Measurements from ENCODE around the gene RGS16. TPM values are rescaled to one million over a fixed set of nuclear protein-coding genes. Genes with fewer than 3 reads are reported as not detected.
A peak's percentile ranks its signal among the peaks of the same experiment; 100 is the strongest.

The RGS16 gene
- total and polyA plus RNA-seq, 2 donors (not counting 1 experiment from before 2014, with no cell fraction given): 3.3 to 11.4 TPM

- H3K27me3 ChIP-seq (replicated peaks in 1 of 4; ENCODE audit: control extremely low read depth in 1 of 4, control insufficient read depth in 3 of 4, insufficient read depth in 4 of 4, low read length in 3 of 4): peaks cover 0 to 7% (median 0%) of the 10 kb centered on the region in 4 experiments
- ChIA-PET POLR2A (interaction anchor here (0.6 to 2.1 kb wide), 4 partner anchors 12 to 179 kb away, joined by 3 to 10 read pairs (median 4); no protein-coding TSS in a partner anchor), CTCF (interaction anchor here (1.1 to 24.5 kb wide), 8 partner anchors 8 to 183 kb away, joined by 3 to 989 read pairs (median 6); partner anchors contain the start of genes NPL and RNASEL)
- H4K20me1 ChIP-seq (ENCODE audit: control insufficient read depth, insufficient read depth, low read length, poor library complexity, severe bottlenecking): no peaks in the 10 kb centered on the region
- intact Hi-C loops (cut with micrococcal nuclease): loop anchor here (2.0 to 5.0 kb wide), 3 partner anchors 211 to 1034 kb away; partner anchors contain the start of genes GLUL and LAMC1
- peaks cover 3% of the 10 kb centered on the region for H3K4me1 Mint-ChIP-seq
- H2AFZ ChIP-seq (ENCODE audit: insufficient read depth, low read depth, low read length, poor library complexity, severe bottlenecking): peak overlapping the region; percentile 80
- H3K4me3 ChIP-seq (ENCODE audit: control extremely low read depth in 1 of 5, extremely low read depth in 1 of 5, insufficient read depth in 1 of 5, low read depth in 2 of 5, low read length in 4 of 5): peak overlapping the region in 2 of 5 experiments; percentile 54 to 67
- no peak for ATAC-seq (ENCODE audit: low read depth)
- peak overlapping the region; percentile 83 for H3K27ac Mint-ChIP-seq
- no peak overlapping the region for H3K9ac ChIP-seq (ENCODE audit: low read length)
- H3K4me3 Mint-ChIP-seq: no peak overlapping the region
- H3K27ac ChIP-seq (ENCODE audit: low read length in 2 of 2): no peak overlapping the region
- H3K79me2 ChIP-seq (ENCODE audit: control insufficient read depth, insufficient read depth, low read length): no peaks in the 10 kb centered on the region
- H3K36me3 ChIP-seq (replicated peaks in 1 of 2; ENCODE audit: control extremely low read depth in 1 of 2, control insufficient read depth in 1 of 2, extremely low read depth in 1 of 2, insufficient read depth in 2 of 2, low read length in 1 of 2): no peaks in the 10 kb centered on the region
- no peak for DNase-seq
- H3K9me3 Mint-ChIP-seq (ENCODE audit: insufficient read depth): no peaks in the 10 kb centered on the region
- peak overlapping the region; percentile 94 for H3K4me2 ChIP-seq (replicated peaks; ENCODE audit: low read depth, low read length, poor library complexity, severe bottlenecking)
- 77% methylated on average over 8 of the region's 10 CpGs for WGBS (ENCODE audit: insufficient coverage)
- no peak for TF ChIP-seq EZH2 (IDR thresholded peaks at IDR 0.05; ENCODE audit: borderline replicate concordance, insufficient read depth, low read depth, low read length, poor library complexity, severe bottlenecking)
- TF ChIP-seq CTCF (IDR thresholded peaks at IDR 0.05): no peak
- peaks cover 26 to 29% of the 10 kb centered on the region in 2 donors for H3K4me1 ChIP-seq (ENCODE audit: control insufficient read depth in 2 of 2, insufficient read depth in 2 of 2, low read length in 2 of 2)
- no peaks in the 10 kb centered on the region for H3K9me3 ChIP-seq (ENCODE audit: control extremely low read depth in 1 of 3, control insufficient read depth in 2 of 3, insufficient read depth in 1 of 3, low read length in 2 of 3)
- no peaks in the 10 kb centered on the region for H3K27me3 Mint-ChIP-seq
Observed at GRCh38 chr1:182602935-182603645, 1.1 kb downstream of the RGS16 start.

- H3K27ac Mint-ChIP-seq: no peak overlapping the region
- no peaks in the 10 kb centered on the region for H3K36me3 ChIP-seq (replicated peaks in 1 of 2; ENCODE audit: control extremely low read depth in 1 of 2, control insufficient read depth in 1 of 2, extremely low read depth in 1 of 2, insufficient read depth in 2 of 2, low read length in 1 of 2)
- POLR2A ChIA-PET: interaction anchor here (1.7 kb wide), 2 partner anchors 181 to 183 kb away, joined by 4 to 6 read pairs; no protein-coding TSS in a partner anchor
Observed at GRCh38 chr1:182601913-182602312, 2.3 kb downstream of the RGS16 start.

More at GRCh38 chr1:182601913-182602312, 2.3 kb downstream of the RGS16 start:
- H3K27me3 ChIP-seq (replicated peaks in 1 of 4; ENCODE audit: control extremely low read depth in 1 of 4, control insufficient read depth in 3 of 4, insufficient read depth in 4 of 4, low read length in 3 of 4): peaks cover 0 to 7% (median 0%) of the 10 kb centered on the region in 4 experiments
- no peak overlapping the region for H3K4me2 ChIP-seq (replicated peaks; ENCODE audit: low read depth, low read length, poor library complexity, severe bottlenecking)
- Mint-ChIP-seq H3K4me3 (no peak overlapping the region), H3K9me3 (ENCODE audit: insufficient read depth) (no peaks in the 10 kb centered on the region), H3K27me3 (no peaks in the 10 kb centered on the region), H3K4me1 (no peaks in the 10 kb centered on the region)
- H3K9ac ChIP-seq (ENCODE audit: low read length): no peak overlapping the region
- H4K20me1 ChIP-seq (ENCODE audit: control insufficient read depth, insufficient read depth, low read length, poor library complexity, severe bottlenecking): no peaks in the 10 kb centered on the region
- CTCF ChIA-PET: interaction anchor here (0.6 to 24.5 kb wide), 18 partner anchors 9 to 228 kb away, joined by 3 to 989 read pairs (median 4); partner anchors contain the start of genes NPL and RNASEL
- no peak overlapping the region for H3K4me3 ChIP-seq (ENCODE audit: control extremely low read depth in 1 of 5, extremely low read depth in 1 of 5, insufficient read depth in 1 of 5, low read depth in 2 of 5, low read length in 4 of 5)
- TF ChIP-seq CTCF (IDR thresholded peaks at IDR 0.05) (no peak), EZH2 (IDR thresholded peaks at IDR 0.05; ENCODE audit: borderline replicate concordance, insufficient read depth, low read depth, low read length, poor library complexity, severe bottlenecking) (no peak)
- H3K9me3 ChIP-seq (ENCODE audit: control extremely low read depth in 1 of 3, control insufficient read depth in 2 of 3, insufficient read depth in 1 of 3, low read length in 2 of 3): no peaks in the 10 kb centered on the region
- intact Hi-C loops (cut with micrococcal nuclease): loop anchor here (1.0 to 5.0 kb wide), 4 partner anchors 182 to 1035 kb away; partner anchors contain the start of genes GLUL and LAMC1
- no peak overlapping the region for H2AFZ ChIP-seq (ENCODE audit: insufficient read depth, low read depth, low read length, poor library complexity, severe bottlenecking)
- peaks cover 19 to 22% of the 10 kb centered on the region in 2 donors for H3K4me1 ChIP-seq (ENCODE audit: control insufficient read depth in 2 of 2, insufficient read depth in 2 of 2, low read length in 2 of 2)
- ATAC-seq (ENCODE audit: low read depth) (no peak), DNase-seq (no peak)
- H3K27ac ChIP-seq (ENCODE audit: low read length in 2 of 2): no peak overlapping the region
- H3K79me2 ChIP-seq (ENCODE audit: control insufficient read depth, insufficient read depth, low read length): no peaks in the 10 kb centered on the region
- WGBS (ENCODE audit: insufficient coverage): 93% methylated on average over 1 of the region's 4 CpGs
